Natural killer cell (primary cell): ENCODE measurements around the gene EME1. TPM values are rescaled to one million over a fixed set of nuclear protein-coding genes. Genes with fewer than 3 reads are reported as not detected.
A peak's percentile ranks its signal among the peaks of the same experiment; 100 is the strongest.

ENCODE experiments used
- ATAC-seq, 3 donors: fragments of 150-1000 bp in 2 of 3; fragments of 200-7000 bp in 1 of 3; cut with Tn5 transposase; 1 replicate in 1 of 3; 2 replicates in 2 of 3; pipeline ENCODE4 v1.10.0; 2021; ENCODE audit warnings: mild to moderate bottlenecking in 2 of 3, moderate library complexity in 2 of 3
- DNase-seq, 2 donors: peaks; one replicate each; pipeline versions ENCODE4 v3.0.0 to v3.0.0-alpha.2; 2013 to 2021; ENCODE audit warnings: mixed read lengths in 1 of 2
- H3K27ac ChIP-seq: one replicate; pipeline ENCODE4 v1.5.1; 2013; ENCODE audit warnings: mild to moderate bottlenecking, low read length
- H3K27me3 ChIP-seq: one replicate; pipeline ENCODE4 v1.6.1; 2013; ENCODE audit warnings: low read length; ENCODE audit not compliant: control insufficient read depth, insufficient read depth
- H3K36me3 ChIP-seq: one replicate; pipeline ENCODE4 v1.6.1; 2013; ENCODE audit warnings: low read length; ENCODE audit not compliant: control insufficient read depth, insufficient read depth
- H3K4me1 ChIP-seq: one replicate; pipeline ENCODE4 v1.6.1; 2013; ENCODE audit warnings: low read length; ENCODE audit not compliant: control insufficient read depth, insufficient read depth
- H3K4me3 ChIP-seq: one replicate; pipeline ENCODE4 v1.5.1; 2013; ENCODE audit warnings: low read length
- H3K9me3 ChIP-seq: one replicate; pipeline ENCODE4 v1.6.1; 2013; ENCODE audit warnings: low read length; ENCODE audit not compliant: control insufficient read depth, insufficient read depth
- H3K27ac Mint-ChIP-seq, 2 donors: one replicate each; pipeline ENCODE4 v1.8.0; 2022; ENCODE audit warnings: mild to moderate bottlenecking in 2 of 2, mixed read lengths in 2 of 2, moderate library complexity in 1 of 2
- H3K27me3 Mint-ChIP-seq, 2 donors: one replicate each; pipeline ENCODE4 v1.8.0; 2022; ENCODE audit warnings: low read depth in 2 of 2, mixed read lengths in 2 of 2
- H3K36me3 Mint-ChIP-seq: one replicate; pipeline ENCODE4 v1.8.0; 2022; ENCODE audit warnings: mixed read lengths
- H3K4me1 Mint-ChIP-seq, 2 donors: one replicate each; pipeline ENCODE4 v1.8.0; 2022; ENCODE audit warnings: mixed read lengths in 2 of 2
- H3K4me3 Mint-ChIP-seq: one replicate; pipeline ENCODE4 v1.8.0; 2022; ENCODE audit warnings: mild to moderate bottlenecking, moderate library complexity, mixed read lengths
- H3K9me3 Mint-ChIP-seq, 2 donors: one replicate each; pipeline ENCODE4 v1.8.0; 2022; ENCODE audit warnings: mixed read lengths in 2 of 2
- WGBS: methylation state at CpG from one replicate; pipeline ENCODE4 v1.1.7; 2013; ENCODE audit warnings: missing lambda C conversion rate; ENCODE audit not compliant: insufficient coverage; 5-methylcytosine and 5-hydroxymethylcytosine counted together
- intact Hi-C: fragments of 100-400 bp; cut with micrococcal nuclease; formaldehyde crosslinking; loops from one replicate; pipeline ENCODE4 v1.14.2; 2022
- total RNA-seq, 4 donors: library from RNA; stranded (reverse); fragments of 120-200 nt in 1 of 4; gene quantifications; one replicate each; pipeline versions ENCODE4 v1.2.3 to v1.2.4, GENCODE V29; 2013 to 2022
- TF ChIP-seq, protein P1 (sequence below): fragments of 200-600 bp; IDR thresholded peaks from one replicate; pipeline ENCODE4 v1.8.0; 2022; ENCODE audit warnings: antibody characterized with exemption

The EME1 gene
- total RNA-seq, 3 donors from 2014 or later (not counting 1 experiment from before 2014, with no cell fraction given) = 2.4 to 3.2 (median 2.9) TPM

DNA sequence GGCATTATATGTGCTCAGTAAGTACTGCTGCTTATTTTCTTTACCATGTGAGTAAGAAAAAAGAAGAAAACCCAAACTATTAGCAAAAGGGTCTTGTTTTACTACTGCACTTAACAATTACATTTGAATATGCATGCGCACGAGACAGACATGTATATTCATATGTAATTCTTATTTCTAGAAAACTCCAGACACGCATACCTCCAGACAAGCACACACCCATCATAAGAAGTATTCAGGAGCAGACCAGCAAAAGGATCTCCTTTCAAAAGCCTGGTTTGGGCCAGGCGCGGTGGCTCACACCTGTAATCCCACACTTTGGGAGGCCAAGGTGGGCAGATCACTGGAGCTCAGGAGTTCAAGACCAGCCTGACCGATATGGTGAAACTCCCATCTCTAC is 16.5 kb downstream of the EME1 start:
- no peaks in the 10 kb centered on the region for H3K4me1 ChIP-seq
- no peak for ATAC-seq
- H3K27ac Mint-ChIP-seq = no peak overlapping the region
- H3K9me3 Mint-ChIP-seq = no peaks in the 10 kb centered on the region
- intact Hi-C loops = no loop called here
- H3K27ac ChIP-seq = no peak overlapping the region
- H3K4me3 Mint-ChIP-seq = no peak overlapping the region
- no peaks in the 10 kb centered on the region for H3K27me3 ChIP-seq
- DNase-seq = no peak
- H3K9me3 ChIP-seq = no peaks in the 10 kb centered on the region
- WGBS = 99% methylated on average over 6 of the region's 6 CpGs
- TF ChIP-seq, protein P1, sequence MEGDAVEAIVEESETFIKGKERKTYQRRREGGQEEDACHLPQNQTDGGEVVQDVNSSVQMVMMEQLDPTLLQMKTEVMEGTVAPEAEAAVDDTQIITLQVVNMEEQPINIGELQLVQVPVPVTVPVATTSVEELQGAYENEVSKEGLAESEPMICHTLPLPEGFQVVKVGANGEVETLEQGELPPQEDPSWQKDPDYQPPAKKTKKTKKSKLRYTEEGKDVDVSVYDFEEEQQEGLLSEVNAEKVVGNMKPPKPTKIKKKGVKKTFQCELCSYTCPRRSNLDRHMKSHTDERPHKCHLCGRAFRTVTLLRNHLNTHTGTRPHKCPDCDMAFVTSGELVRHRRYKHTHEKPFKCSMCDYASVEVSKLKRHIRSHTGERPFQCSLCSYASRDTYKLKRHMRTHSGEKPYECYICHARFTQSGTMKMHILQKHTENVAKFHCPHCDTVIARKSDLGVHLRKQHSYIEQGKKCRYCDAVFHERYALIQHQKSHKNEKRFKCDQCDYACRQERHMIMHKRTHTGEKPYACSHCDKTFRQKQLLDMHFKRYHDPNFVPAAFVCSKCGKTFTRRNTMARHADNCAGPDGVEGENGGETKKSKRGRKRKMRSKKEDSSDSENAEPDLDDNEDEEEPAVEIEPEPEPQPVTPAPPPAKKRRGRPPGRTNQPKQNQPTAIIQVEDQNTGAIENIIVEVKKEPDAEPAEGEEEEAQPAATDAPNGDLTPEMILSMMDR = no peak
- H3K4me3 ChIP-seq = no peak overlapping the region
- peaks cover 96% of the 10 kb centered on the region for H3K36me3 ChIP-seq
- peaks cover 19 to 32% of the 10 kb centered on the region in 2 donors for H3K4me1 Mint-ChIP-seq
- peaks cover 47% of the 10 kb centered on the region for H3K36me3 Mint-ChIP-seq
- no peaks in the 10 kb centered on the region for H3K27me3 Mint-ChIP-seq

DNA sequence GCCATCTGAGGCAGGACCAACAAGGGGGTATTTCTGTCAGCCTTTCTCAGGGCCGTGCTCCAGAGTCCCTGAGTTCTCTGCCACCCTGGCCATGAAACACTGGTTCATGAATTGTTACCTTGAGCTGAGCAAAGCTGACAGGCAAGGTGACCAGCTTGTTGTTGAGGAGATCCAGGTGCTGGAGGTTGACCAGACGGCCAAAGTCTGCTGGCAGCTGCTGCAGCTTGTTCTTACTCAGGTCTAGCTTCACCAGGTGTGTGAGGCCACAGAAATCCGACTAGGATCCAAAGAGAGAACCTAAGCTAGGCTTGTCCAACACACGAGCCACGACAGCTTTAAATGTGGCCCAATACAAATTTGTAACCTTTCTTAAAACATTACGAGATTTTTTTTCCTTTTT is 19.6 kb downstream of the EME1 start:
- 94% methylated on average over 6 of the region's 6 CpGs for WGBS
- Histone ChIP-seq H3K36me3 (peaks cover 68% of the 10 kb centered on the region), H3K4me1 (peaks cover 18% of the 10 kb centered on the region), H3K4me3 (no peak overlapping the region), H3K27ac (no peak overlapping the region), H3K9me3 (no peaks in the 10 kb centered on the region), H3K27me3 (no peaks in the 10 kb centered on the region)
- Mint-ChIP-seq H3K27me3 (no peaks in the 10 kb centered on the region), H3K9me3 (no peaks in the 10 kb centered on the region), H3K27ac (no peak overlapping the region), H3K4me3 (no peak overlapping the region), H3K36me3 (peaks cover 24% of the 10 kb centered on the region), H3K4me1 (peaks cover 27 to 44% of the 10 kb centered on the region in 2 donors)
- DNase-seq (no peak), ATAC-seq (no peak)
- TF ChIP-seq, protein P1 = no peak
- intact Hi-C loops = no loop called here

DNA sequence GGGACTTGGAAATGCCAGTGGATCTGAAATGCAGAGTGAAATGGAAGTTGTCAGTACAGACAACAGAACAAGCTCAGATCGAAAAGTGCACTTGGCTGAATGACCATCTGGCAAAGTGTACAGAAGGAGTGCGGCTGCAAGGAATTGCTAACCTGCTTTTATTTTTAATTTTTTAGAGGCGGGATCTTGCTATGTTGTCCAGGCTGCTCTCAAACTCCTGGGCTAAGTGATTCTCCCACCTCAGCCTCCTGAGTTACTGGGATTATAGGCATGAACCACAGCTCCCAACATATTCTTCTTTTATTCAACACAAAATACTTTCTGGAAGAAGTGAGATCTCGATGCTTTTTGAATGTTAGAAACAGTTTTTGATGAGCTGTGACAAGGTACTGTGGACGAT is 20.7 kb downstream of the EME1 start:
- WGBS = 98% methylated on average over 5 of the region's 5 CpGs
- no peaks in the 10 kb centered on the region for H3K27me3 Mint-ChIP-seq
- H3K4me1 Mint-ChIP-seq = peaks cover 29 to 42% of the 10 kb centered on the region in 2 donors
- DNase-seq (no peak), ATAC-seq (no peak)
- peaks cover 16% of the 10 kb centered on the region for H3K36me3 Mint-ChIP-seq
- Histone ChIP-seq H3K27ac (no peak overlapping the region), H3K4me3 (no peak overlapping the region), H3K9me3 (no peaks in the 10 kb centered on the region), H3K27me3 (no peaks in the 10 kb centered on the region), H3K36me3 (peaks cover 58% of the 10 kb centered on the region), H3K4me1 (peaks cover 22% of the 10 kb centered on the region)
- H3K9me3 Mint-ChIP-seq = no peaks in the 10 kb centered on the region
- TF ChIP-seq, protein P1 = no peak
- peak overlapping the region; percentile 35 for H3K4me3 Mint-ChIP-seq
- intact Hi-C loops = no loop called here
- H3K27ac Mint-ChIP-seq = peak overlapping the region; percentile 17 to 32

DNA sequence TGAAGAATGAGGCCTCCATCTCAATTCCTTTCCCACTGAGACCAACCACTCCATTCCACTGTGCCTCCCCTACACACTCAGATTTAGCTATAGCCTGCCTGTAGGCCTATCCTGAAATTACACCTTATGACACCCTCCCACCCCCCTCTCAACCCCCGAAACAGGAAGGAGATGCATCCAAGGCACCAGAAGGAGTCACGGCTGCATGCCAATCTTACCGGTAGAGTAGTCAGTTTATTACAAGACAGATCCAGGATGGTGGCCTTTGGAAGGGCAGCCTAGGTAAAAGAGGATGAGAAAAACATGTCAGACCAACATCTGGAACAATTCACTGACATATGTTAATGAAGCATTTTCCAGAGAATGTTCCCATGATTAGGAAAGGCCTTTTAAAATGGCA is 21.7 kb downstream of the EME1 start:
- TF ChIP-seq, protein P1 = no peak
- Histone ChIP-seq H3K27me3 (no peaks in the 10 kb centered on the region), H3K4me1 (peaks cover 22% of the 10 kb centered on the region), H3K4me3 (no peak overlapping the region), H3K36me3 (peaks cover 48% of the 10 kb centered on the region), H3K9me3 (no peaks in the 10 kb centered on the region), H3K27ac (no peak overlapping the region)
- peak overlapping the region; percentile 67 for H3K4me3 Mint-ChIP-seq
- H3K27ac Mint-ChIP-seq = peak overlapping the region; percentile 64 to 79
- peaks cover 16% of the 10 kb centered on the region for H3K36me3 Mint-ChIP-seq
- ATAC-seq (no peak), DNase-seq (no peak)
- WGBS = 47% methylated on average over 3 of the region's 3 CpGs
- no peaks in the 10 kb centered on the region for H3K9me3 Mint-ChIP-seq
- intact Hi-C loops = loop anchor here (5.0 kb wide), 1 partner anchor 32 kb away; no protein-coding TSS in a partner anchor
- no peaks in the 10 kb centered on the region for H3K27me3 Mint-ChIP-seq
- H3K4me1 Mint-ChIP-seq = peaks cover 29 to 42% of the 10 kb centered on the region in 2 donors
